ENCODE measurements around the gene HYCC1.

The HYCC1 gene

DNA sequence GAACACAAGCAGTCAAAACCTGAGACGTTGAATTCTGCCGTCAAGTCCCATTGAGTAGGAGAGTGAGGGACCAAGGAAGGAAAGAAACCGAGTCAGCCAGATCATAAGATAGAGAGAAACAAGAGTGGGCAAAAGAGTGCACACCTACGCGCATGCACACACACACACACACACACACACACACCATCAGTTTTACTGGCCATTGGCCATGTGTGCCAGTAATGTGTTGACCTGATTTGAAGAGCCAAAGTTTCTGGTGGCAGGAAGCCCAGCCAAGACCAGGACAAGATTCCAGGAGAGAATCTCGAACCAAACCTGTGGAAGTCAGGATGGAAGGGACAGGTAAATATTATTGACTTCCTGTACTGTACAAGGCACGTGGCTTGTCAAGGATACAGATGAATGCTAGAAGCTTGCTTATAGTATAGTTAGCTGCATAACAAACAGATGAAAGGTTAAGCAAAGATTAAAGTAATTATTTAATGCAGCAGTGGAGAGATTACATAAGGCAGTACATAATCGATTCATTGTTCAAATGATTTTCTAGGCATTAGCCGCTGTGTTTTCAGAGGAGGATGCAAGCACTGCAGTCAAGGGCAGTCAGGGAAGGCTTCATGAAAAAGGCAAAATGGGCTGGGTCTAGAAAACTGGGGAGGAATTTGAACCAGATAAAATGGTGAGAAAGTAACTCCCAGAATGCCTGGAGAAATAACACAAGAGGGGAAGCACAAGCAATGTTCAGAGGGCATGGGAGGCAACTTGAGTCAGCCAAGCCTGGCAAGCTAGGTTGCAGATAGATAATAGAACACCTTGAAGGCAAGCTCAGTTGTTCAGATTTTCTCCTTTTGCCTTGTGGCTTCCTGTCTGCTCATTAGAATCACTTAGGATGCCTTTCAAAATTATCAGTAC lies 2.7 kb upstream of the HYCC1 start:
- no peak for DNase-seq

DNA sequence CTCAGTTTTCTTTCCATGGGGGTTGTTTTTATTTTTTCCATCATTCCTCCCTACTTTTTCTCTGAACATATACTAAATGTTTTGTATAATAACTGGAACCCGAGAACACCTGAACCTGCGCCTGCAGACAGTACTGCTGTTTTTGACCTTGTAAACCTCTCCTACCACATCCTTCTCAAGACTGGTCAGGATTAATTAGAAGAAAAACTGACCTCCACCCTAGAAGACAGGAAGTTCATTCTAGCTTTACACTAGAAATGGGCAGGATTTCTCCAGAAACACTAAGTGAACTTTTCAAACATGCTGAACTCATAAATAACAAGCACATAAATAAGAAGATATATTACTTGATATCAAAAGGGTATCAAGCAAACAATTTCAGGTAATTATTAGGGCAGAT lies 751 bp upstream of the HYCC1 start:
- no peak for DNase-seq

DNA sequence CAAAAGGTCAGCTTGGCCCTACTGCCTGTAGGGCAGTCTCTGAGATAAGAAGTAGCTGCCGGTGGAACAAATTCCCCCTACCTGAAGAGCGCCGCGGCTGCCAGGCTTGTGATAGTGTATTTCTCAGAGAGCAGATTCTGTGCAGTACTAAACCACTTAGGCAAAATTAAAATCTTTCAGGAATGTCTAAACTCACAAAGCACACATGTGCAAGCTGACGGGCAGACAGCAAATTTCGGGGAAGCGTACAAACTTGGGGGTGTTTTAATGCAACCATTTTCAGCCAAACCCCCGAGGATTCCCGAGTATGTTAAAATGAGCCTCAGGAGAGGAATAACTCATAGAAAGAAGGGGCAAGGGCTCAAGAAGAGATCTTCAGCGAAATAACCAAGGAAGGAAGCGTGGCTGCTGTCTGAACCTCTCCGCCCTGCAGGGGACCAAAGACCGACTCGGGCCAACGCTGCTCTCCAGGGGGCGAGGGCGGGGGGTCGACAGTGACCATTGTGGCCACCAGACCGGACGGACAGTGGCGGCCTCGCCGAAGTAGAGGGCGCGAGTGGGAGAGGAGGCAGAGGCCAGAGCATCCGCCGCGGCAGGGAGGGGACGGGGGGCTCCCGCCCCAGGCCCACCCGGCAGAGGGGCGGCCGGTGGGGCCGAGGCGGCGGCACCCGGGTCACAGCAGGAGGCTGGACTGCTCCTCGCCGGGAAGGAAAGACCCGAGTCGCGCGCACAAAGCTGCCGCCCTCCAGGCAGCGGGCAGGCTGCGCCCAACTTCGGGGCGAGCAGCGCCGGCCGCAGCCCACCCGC lies 819 bp downstream of the HYCC1 start:
- DNase-seq: peak; percentile 16

DNA sequence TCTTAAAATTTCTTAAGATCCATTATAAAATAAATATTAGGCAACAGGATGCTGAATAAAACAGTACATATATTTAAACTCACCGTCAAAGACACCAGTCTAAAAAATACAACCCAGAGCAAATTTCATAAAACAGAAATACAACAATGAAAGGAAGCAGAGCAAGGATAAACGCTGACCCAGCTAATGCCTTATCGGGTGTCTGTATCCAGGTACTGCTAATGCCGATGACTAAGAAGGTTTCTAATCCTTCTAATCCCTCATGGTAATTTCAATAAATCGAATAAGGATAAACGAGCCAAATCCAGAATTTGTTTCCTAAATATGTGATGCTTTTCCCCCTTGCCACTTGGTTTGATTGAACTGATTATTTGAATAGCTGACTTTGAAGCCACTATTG lies 1.7 kb downstream of the HYCC1 start:
- DNase-seq: no peak

DNA sequence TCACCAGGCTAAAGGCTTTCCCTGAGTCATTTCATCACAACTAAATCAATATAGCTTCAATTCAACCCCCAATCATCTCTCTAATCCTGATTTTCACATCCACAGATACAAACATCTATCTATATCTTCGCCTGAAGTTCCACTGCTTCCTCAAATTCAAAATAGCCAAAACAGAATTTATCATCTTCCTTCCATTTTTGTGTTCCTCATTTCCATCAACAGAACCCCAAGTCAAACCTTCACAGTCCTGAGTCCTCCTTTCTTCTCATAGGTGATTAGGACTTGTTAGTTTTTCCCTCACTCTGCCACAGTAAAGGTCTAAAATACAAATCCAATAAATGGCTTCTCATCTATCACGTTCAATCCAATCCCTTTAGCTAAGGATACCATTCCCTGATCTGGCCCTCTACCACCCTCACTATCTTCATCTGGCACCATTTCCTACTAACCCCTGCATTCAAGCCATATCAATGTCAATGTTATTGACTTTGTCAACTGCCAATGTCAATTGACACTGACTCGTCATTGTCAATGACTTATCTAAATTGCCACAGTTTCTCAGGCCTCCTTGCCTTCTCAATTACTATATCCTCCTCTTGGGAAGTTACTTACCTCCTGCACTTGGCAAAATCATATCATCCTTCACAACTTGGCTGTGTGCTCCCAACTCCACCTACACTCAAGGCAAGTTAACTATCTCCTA lies 2.6 kb downstream of the HYCC1 start:
- DNase-seq: no peak

DNA sequence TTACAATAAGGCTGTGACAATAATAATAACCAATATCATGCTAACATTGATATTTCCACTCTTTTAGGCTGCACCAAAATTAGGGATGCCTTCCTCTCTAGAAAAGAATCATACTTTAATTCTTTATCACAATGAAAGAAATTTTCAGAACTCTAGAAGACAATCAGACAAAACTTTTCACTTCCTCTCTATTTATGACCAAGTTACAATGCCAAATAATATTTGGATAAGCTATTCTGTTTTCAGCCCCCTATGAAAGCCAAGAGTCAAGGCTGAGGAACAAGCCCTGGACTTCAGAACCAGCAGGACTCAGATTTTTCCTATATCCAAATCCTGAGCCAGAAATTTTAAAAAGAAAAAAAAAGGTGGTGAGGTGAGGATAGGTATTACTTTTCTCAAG lies 4.6 kb downstream of the HYCC1 start:
- DNase-seq: no peak

DNA sequence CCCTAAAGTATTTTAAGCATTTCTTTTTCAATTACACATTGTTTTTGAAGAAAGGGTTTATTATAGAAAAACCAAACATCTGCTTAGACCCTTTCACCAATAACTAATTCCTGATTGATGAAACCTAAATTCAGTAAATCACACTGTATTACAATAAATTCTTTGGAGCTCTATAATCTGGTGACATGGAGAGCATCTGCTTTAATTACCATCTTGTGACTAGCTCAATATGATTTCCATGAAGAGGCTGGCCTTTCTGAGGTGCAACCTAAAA lies 9.7 kb downstream of the HYCC1 start:
- DNase-seq: no peak

DNA sequence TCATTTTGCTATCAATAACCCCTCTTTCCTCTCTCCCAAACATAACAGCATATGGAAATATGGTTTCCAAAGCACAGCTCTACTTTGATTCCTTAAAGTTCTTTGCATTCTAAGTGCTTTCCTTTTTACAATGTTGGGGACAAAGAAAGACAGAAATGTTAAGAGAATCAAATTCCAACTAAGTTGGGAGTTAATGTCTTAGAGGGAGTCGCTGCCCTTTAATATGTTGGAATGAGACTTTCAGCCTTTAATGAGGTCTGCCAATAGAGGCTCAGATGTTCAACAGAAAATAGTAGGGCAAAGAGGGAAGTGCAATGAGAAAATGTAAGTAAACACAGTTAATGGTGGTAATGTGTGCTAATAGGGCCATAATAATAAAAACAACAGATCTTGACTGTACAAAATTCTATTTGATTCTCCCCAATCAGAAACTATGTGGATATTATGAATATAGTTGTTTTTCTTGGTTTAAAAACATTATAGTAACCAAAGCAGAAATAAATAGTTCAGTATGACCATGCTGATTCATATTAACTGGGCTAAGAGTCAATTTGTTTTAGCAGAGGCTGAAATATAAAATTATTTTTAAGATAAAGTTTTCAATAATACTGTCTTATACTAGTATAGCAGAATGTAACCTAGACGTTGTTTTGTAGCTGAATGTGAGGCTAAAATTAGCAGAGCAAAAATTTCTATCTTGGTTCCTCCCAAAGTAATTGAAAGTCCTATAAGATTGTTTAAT lies 10.3 kb downstream of the HYCC1 start:
- no peak for DNase-seq

DNA sequence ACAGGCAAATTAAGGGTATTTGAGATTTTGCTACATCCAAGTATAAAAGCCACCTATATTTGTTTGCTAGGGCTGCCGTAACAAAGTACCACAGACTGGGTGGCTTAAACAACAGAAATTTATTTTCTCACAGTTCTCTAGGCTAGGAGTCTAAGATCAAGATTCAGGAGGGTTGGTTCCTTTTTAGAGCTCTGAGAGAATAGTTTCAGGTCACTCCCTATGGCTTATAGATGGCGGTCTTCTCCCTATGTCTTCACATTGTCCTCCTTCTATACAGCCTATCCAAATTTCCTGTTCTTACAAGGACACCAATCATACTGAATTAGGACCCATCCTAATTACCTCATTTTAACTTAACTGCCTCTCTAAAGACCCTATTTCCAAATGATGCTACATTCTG lies 11.2 kb downstream of the HYCC1 start:
- no peak for DNase-seq

DNA sequence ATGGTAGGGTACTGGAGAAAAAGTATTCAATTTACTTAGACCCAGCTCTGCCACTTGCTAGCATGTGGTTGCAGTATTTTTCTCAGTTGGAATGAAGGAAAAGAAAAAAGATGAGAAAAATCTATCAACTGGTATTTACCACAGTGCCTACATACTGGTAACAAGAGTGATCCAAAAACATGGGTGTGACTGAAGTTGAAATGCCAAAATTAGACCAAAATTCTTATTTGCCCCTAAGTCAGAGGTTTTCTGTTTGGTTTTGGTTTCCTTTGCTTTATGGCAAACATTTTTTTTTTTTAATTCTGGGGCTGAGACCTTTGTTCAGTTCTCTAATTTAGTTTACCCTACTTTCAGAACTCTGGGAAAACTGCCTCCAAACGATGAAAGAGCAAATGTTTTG lies 12.3 kb downstream of the HYCC1 start:
- no peak for DNase-seq

DNA sequence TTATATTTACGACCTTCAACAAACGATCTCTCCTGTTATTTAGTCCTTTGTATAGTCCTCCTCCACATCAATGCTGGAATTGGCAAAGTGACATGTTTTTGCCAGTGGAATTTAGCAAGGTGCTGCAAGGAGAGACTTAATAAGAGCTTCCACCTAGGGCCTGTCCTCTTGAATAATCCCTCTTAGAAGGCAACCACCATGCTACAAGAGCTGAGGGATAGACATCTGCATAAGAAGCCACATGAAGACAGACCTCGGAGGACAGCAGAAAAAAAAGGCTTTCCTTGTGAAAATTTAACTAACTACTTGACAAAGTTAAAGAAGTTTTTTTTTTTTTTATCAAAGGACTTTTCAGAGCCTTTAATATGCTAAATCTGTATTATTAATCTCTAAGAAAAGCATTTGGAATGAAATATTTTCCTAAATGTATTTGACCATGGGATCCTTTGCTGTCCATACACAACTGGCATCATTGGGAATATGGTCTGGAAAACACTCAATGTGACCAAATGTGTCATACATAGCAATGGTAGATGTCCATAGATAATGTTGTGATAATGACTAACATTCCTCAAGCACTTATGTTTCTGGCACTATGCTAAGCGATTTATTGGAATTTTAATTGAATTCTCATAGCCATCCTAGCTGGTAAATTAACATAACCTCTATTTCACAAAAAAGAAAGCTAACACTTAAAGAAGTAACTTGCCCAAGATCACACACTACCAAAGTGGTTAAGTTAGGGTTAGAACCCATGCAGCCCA lies 13.2 kb downstream of the HYCC1 start:
- DNase-seq: no peak

DNA sequence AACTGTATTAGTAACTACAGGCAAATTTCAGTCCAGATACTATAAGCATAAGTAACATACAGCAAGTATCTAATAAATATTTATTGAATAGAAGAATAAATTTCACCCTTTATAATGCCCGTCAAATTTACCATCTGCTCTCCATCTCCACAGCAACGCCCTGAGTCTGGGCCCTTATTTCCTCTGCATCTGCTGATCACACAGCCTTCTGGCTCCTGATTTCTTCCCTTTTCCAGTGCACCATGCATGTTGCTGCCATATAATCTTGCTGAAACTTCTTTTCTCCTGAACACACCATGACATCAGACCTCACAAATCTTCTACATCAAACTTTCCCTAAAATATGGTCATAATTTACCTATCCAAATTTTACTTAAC lies 15.4 kb downstream of the HYCC1 start:
- DNase-seq: no peak

DNA sequence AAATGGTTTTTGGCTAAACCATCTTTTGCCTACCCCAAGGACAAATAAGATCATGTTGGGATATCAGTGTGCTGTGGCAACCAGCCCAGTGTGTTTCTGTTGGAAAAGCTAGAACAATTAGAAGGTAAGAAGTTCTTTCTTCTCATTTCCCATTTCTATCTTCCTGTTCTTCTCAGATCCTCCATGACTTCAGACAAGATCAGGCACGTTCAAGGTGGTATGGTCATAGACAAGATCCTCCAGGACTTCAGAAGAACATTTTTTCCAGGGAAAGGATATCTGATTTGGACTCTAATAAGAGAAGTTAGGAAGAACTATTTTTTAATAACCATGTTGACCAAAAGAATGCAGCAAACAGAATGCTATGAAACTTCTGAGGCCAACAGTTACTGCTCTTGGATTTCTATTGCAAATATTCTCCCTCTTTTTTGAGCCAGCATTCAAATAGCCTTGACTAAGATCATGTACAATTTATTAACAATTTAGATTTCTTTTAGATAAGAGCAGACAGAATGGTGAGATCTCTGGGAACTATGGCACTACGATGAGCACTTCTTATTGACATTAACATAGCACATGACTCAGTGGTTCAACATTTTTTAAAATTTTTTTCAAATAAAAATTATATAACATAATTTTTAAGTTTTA lies 15.9 kb downstream of the HYCC1 start:
- DNase-seq: no peak

DNA sequence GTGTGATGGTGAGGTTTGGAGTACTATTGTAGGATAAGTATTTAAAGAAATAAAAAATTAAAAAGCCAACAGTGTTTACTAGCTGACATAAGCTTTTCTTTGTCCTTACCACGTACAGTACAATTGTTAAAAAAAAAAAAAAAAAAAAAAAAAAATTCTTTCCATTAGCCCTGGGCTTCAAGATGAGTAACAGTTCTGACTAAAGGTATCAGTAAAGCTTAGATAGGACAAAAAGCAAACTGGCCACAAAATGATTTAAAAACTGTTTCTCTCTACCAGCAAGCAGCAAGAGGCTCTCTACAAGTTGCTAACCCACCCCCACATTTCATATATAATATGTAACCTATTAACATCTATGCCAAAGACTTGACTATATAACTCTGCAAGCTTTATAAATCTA lies 17.5 kb downstream of the HYCC1 start:
- no peak for DNase-seq

DNA sequence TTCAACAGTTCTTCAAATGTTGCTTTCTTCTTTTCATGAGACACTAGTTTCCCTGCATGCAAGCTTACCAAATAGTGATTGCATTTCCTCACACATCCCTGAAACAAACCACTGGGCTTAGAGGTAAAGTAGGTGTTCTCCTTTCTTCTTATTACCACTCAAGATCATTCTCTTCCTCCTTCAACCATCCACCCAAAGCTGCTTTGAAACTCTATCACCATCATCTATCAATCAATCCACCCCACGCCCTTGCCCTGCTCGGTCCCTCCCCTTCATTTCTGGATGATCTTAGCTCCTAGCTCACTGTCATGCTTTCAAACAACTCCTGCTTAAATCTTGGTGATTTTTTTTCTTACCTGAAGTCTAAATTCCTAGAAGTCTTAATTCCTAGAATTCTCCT lies 18.9 kb downstream of the HYCC1 start:
- no peak for DNase-seq

DNA sequence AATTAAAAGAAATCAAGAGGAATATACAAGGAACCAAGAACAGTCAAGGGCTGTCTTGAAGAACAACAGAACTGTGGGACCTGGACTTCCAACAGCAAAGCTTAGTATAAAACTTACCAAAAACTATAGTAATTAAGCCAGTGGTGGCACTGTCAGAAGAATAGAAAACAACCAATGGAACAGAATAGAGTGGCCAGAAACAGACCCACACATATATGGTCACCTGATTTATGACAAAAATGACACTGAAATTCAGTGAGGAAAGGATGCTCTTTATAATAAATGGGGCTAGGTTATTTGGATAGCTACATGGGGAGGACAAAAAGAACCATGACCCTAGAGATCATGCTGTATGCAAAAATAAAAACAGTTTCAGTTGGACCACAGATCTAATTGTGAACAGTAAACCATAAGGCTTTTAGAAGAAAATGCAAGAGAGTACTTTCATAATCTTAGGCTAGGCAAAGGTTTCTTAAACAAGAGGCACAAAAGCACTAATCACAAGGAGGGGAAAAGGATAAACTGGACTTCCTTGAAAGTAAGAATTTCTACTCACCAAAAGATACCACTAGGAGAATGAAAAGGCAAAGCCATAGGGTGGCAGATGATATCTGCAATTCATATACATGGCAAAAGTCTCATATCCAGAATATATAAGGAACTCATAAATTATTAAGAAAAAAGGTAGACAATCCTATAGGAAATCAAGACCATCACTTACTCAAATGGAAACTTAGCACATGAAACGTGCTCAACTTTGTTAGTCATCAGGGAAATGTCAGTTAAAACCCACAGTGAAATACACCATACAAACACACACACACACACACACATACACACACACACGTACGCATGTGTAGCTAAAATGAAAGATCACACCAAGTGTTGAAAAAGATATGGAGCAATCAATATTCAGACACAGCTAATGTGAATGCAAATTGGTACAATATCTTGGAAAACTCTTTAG lies 20.8 kb downstream of the HYCC1 start:
- no peak for DNase-seq

DNA sequence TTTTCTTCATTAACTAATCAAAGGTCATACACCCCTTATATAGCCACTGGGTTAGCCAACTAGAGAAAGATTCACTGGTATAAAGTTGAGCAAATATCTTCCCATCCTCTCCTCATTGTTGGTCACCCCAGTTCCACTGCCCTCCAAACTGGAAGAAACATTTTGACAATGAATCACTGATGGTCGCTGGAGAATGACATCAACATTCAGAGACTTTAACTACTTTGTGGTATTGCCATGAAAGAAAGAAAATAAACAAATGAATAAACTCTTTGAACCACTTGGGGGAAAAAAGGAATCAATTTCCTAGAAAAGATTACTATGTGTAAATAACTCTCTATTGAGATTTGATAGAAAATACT lies 23.4 kb downstream of the HYCC1 start:
- no peak for DNase-seq

DNA sequence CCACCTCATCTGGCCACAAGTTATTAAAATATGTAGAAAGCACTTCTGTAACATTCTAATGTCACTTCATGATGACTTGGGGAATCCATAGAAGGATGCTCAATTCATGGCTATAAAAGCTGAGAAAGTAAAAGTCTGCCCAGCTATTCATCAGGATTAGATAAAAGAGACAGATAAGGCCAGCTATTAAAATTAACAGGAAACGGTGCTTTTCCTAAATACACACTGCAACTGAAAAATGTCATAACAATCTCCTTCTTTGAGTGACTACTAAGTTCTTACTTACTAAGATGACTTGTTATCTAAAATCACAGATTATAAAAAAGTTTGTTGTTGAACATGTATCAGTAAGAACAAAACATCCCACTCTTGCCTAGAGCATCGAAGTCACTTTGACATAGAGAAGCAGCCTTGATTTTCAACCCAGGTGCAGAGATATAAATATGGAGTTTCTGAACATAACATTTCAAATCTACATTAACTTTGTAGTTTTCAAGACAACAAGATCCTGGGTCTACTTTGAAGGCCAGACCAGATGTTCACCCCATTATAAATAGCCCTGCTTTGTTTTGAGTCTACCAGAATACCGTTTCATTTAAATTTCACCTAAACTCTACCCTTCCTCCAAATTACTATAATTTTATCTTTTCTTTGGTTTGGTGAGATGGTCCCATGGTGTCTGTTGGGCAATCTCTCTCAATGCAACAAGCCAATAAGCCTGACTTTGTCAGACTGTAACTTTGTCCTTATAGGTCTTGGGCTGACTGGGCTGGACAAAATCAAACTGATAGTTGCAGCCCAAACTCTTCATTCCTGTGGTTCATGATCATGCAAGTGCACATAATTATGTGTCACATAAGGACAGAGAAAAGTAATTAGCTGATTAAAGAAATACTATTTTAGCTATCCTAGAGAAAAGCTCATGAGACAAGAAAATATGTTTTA lies 24.0 kb downstream of the HYCC1 start:
- DNase-seq: no peak

DNA sequence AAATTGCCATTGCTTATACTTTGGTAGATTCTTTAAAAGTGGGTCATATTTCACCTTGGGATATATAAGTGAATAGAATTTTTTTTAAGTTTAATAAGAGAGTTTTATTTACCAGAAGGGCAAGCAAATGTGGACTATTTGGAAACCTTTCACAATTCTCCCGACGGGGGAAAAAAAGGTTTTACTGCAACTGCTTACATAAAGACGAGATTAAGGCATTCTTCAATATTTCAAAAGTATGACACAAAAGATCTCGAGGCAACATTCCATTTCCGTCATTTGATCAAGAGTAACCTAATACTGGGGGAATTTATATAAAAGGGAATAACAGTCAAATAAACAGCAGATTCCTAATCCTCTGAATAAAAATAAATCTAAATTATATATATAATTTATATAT lies 28.5 kb downstream of the HYCC1 start:
- no peak for DNase-seq

Data from NCI-H748 treated with DMSO at 0.1 percent for 48 hours (cell line).